Measurements from ENCODE around the gene B4GAT1. TPM values are rescaled to one million over a fixed set of nuclear protein-coding genes. Genes with fewer than 3 reads are reported as not detected.

B4GAT1 gene
- total and polyA plus RNA-seq, 9 of the 15 experiments (the other 6 are each of a cell fraction or from before 2014, with no cell fraction given) = 0.86 to 9.5 (median 3.8) TPM

- TF ChIP-seq PATZ1 (CRISPR knock-in tag; IDR thresholded peaks at IDR 0.05; ENCODE audit: borderline replicate concordance) (no peak), RBM39 (optimal IDR thresholded peaks at IDR 0.05; ENCODE audit: low read depth, low read length) (no peak), MBD1 (CRISPR knock-in tag; IDR thresholded peaks at IDR 0.05) (no peak), AFF1 (IDR thresholded peaks at IDR 0.05; ENCODE audit: low read depth in 1 of 2, partially characterized antibody in 2 of 2) (no peak), RBM25 (IDR thresholded peaks at IDR 0.05; ENCODE audit: low read depth, low read length, severe bottlenecking) (no peak), ZNF398 (CRISPR knock-in tag; IDR thresholded peaks at IDR 0.05) (no peak), NR3C1 (CRISPR knock-in tag; IDR thresholded peaks at IDR 0.05) (no peak), TEAD1 (CRISPR knock-in tag; IDR thresholded peaks at IDR 0.05) (peak; percentile 97 to 100), ZNF408 (CRISPR knock-in tag; IDR thresholded peaks at IDR 0.05; ENCODE audit: low read depth) (no peak), SMARCC2 (IDR thresholded peaks at IDR 0.05; ENCODE audit: low read depth) (no peak), POLR2B (IDR thresholded peaks at IDR 0.05; ENCODE audit: low read depth, partially characterized antibody) (no peak), RBM22 (IDR thresholded peaks at IDR 0.05; ENCODE audit: low read depth, low read length, poor library complexity, severe bottlenecking) (no peak), ZNF121 (CRISPR knock-in tag; conservative IDR thresholded peaks at IDR 0.05) (0 out of 2 replicates have a peak, but pooled peaks have one; percentile 14), FOXA3 (CRISPR knock-in tag; conservative IDR thresholded peaks at IDR 0.05 in 1 of 2, IDR thresholded peaks at IDR 0.05 in 1 of 2) (0 out of 4 replicates have a peak, but pooled peaks of 1 of the 2 experiments have one; percentile 65), BMI1 (IDR thresholded peaks at IDR 0.05; ENCODE audit: low read length) (no peak), ZNF316 (IDR thresholded peaks at IDR 0.05) (no peak), MCM7 (IDR thresholded peaks at IDR 0.05) (no peak)
Measured at GRCh38 chr11:66328302-66329144, 18.9 kb downstream of the B4GAT1 start (continued).
